GM19240 (cell line): ENCODE data around the gene KRTAP4-12.
"Not testable (repeated sequence)": the region's sequence is repeated elsewhere in the genome, so short reads cannot be mapped to it uniquely, and the experiment has no call there.

Experiments
- DNase-seq: peaks from one replicate; pipeline ENCODE4 v3.0.0; 2011; ENCODE audit warnings: low spot score; ENCODE audit not compliant: insufficient read length

KRTAP4-12 gene

DNA sequence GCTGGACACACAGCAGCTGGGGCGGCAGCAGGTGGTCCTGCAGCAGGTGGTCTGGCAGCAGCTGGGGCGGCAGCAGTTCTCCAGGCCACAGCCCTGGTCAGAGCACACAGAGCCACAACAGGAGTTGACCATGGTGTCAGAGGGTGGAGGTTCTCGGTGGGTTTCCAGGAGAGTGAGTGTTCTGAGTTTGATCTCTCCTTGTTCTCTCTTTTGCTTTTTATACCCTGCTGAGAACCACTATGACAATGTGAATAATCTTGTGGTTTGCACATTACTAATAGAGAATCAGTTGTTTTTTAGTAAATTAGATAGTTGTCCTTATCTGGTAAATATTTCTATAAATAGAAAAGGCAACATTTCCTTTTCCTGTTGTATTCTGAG is at the start of gene KRTAP4-12:
KRTAP4-12 (minus strand) TSS at position 192 of the 381 bp plus-strand sequence; CDS start at position 132, 60 bp downstream.
- not testable (repeated sequence) for DNase-seq

DNA sequence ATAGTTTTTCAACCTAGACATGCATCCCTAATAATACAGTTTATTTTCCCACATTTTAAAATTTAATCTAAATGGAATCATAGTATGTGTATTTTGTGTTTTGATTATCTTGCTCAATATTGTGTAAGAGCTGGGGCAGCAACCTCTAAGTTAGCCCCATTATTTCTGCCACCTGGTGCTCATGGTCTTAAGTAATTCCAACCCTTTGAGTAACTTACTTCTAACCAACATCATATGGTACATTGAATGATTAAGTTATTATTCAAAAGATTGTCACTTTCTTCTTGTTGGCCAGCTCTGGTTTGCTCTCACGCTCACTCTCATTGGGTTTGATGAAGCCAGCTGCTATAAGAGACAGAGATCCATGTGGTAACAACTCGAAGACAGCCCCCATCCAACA is 47.9 kb upstream of the KRTAP4-12 start:
- no peak for DNase-seq

DNA sequence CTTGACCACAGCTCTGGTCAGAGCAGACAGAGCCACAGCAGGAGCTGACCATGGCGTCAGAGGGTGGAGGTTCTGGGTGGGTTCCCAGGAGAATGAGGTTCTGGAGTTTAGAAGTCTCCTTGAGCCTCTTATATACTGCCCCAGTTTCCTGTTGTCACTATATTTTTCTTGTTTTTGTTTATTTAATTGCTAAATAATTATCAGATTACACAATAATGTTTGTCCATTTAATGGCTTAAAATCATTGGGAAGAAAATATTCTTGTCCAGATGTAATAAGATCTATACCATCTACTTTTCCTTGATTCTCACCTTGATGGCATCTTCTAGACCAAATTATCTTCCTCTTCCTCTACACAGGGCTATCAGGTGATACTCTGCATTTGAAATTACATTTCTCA is 44.1 kb upstream of the KRTAP4-12 start, which contains the start of gene KRTAP4-3:
KRTAP4-3 (minus strand) TSS at position 101 of the 400 bp plus-strand sequence; CDS start at position 52, 49 bp downstream.
- DNase-seq: no peak

DNA sequence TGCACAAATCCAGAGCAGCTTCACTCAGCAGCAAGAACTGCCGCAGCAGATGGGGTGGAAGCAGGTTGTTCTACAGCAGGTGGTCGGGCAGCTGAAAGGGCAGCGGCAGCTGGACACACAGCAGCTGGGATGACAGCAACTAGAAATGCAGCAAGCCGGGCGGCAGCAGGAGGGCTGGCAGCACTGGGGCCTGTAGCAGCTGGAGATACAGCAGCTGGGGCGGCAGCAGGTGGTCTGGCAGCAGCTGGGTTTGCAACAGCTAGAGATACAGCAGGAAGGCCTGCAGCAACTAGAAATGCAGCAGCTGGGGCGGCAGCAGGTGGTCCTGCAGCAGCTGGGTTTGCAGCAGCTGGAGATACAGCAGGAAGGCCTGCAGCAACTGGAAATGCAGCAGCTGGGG is 43.6 kb upstream of the KRTAP4-12 start:
- no peak for DNase-seq

DNA sequence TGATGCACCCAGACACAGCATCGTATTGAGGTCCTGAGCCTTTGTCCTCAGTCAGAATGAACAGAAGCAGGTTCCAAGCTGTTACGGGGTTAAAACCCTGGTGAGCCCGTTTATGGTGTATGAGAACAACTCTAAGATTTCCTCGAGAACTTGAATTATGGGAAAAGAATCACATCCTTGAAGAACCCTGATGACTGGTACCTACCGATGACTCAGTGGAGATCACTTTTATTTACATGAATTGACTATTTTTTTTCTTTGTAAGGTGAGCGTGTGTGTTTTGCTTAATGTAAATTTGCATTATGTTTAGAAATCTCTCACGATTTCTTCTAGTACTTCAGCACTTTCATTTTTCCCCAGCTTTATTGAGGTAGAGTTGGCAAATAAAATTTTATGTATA is 39.8 kb upstream of the KRTAP4-12 start:
- DNase-seq: no peak

DNA sequence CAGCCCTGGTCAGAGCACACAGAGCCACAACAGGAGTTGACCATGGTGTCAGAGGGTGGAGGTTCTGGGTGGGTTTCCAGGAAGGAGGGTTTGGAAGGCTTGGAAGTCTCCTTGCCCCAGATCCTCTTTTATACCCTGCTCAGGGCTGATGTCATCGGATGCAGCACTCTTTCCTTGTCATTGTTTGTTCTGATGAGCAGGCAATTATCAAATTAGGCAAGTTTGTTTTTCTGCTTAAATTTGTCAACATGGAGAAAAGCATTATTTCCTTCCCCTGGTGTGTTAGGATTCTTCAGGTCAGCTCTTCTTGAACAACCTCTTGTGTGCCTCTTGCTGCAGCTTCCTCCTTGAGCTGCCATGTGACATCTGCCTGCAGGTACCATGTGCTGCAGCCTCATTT is 36.7 kb upstream of the KRTAP4-12 start, which contains the start of gene KRTAP4-4:
KRTAP4-4 (minus strand) TSS at position 101 of the 400 bp plus-strand sequence; CDS start at position 44, 57 bp downstream.
- no peak for DNase-seq

DNA sequence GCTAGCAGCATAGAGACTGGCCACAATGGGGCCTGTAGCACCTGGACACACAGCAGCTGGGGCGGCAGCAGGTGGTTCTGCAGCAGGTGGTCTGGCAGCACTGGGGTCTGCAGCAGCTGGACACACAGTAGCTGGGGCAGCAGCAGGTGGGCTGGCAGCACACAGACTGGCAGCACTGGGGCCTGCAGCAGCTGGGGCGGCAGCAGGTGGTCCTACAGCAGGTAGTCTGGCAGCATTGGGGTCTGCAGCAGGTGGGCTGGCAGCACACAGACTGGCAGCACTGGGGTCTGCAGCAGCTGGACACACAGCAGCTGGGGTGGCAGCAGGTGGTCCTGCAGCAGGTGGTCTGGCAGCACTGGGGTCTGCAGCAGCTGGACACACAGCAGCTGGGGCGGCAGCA is 36.2 kb upstream of the KRTAP4-12 start:
- not testable (repeated sequence) for DNase-seq

GRCh38 chr17:41153856-41154255 is 29.9 kb upstream of the KRTAP4-12 start:
- DNase-seq: no peak

GRCh38 chr17:41151525-41151924 is 27.5 kb upstream of the KRTAP4-12 start:
- DNase-seq: no peak

GRCh38 chr17:41150026-41150425 is 26.0 kb upstream of the KRTAP4-12 start:
- no peak for DNase-seq

GRCh38 chr17:41149652-41149985 is 25.6 kb upstream of the KRTAP4-12 start, which contains the start of gene KRTAP4-5:
KRTAP4-5 (minus strand) TSS chr17:41149825; CDS start chr17:41149767, 58 bp downstream.
- DNase-seq: no peak

- DNase-seq: not testable (repeated sequence)
Measured at GRCh38 chr17:41148971-41149651, 25.1 kb upstream of the KRTAP4-12 start.

DNA sequence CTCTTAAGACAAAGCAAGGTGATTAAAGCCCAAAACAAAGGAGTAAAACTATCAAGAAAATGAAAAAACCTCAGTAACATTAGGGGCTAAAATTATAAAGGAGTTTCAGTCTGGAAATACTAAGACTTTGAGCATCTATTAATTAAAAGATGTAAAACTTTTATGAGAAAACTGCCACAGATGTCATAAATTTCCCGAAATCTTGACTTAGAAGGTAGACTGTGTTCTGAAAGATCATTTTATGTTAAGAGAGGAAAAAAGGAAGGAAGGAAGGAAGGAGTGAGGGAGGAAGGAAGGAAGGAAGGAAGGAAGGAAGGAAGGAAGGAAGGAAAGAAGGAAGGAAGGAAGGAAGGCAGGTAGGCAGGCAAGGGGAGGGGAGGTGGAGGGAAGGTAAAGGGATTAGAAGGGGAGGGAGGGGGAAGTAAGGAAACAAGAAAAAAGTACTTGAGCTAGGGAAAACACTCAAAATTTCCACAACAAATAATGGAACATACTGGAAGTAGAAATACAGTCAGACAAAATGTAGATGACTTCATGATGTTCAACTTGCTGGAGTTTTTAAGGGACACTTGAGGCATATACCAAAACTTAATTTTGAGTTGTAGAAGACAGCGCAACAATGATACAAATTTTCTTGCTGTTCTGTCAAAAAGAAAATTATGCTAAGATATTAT is 23.7 kb upstream of the KRTAP4-12 start:
- DNase-seq: no peak

DNA sequence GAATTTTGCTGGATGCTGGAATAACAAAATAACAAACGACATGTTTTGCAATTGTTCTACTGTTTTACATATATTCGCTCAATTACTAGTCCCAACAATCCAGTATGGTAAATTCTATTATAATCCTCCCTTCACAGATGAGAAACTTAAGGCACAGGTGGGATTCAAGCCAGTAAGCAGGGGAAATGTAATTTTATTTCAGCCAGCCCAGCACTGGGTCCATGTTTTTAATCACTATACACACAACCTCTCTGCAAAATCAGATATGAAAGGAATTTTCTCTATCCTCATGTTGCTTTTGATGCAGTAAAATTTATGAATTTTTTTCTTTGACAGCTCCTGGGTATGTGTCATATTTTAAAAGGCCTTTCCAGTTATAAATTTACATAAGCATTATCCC is 21.3 kb upstream of the KRTAP4-12 start:
- DNase-seq: no peak

GRCh38 chr17:41144846-41145245 is 20.9 kb upstream of the KRTAP4-12 start:
- DNase-seq: no peak

GRCh38 chr17:41141361-41141760 is 17.4 kb upstream of the KRTAP4-12 start:
- DNase-seq: no peak

- DNase-seq: no peak
Measured at GRCh38 chr17:41140360-41141131, 16.6 kb upstream of the KRTAP4-12 start, which contains the start of gene KRTAP4-6. KRTAP4-6 (minus strand) TSS chr17:41140544; CDS start chr17:41140487, 57 bp downstream.

DNA sequence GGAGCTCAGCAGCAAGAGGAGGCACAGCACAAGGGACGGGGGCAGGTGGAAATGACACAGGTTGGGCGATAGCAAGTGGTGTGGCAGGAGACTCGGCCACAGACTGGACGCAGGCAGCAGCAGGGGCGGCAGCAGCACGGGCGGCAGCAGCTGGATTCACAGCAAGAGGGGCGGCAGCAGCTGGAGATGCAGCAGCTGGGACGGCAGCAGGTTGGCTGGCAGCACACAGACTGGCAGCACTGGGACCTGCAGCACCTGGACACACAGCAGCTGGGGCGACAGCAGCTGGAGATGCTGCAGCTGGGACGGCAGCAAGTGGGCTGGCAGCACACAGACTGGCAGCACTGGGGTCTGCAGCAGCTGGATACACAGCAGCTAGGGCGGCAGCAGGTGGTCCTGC is 15.9 kb upstream of the KRTAP4-12 start:
- not testable (repeated sequence) for DNase-seq

DNA sequence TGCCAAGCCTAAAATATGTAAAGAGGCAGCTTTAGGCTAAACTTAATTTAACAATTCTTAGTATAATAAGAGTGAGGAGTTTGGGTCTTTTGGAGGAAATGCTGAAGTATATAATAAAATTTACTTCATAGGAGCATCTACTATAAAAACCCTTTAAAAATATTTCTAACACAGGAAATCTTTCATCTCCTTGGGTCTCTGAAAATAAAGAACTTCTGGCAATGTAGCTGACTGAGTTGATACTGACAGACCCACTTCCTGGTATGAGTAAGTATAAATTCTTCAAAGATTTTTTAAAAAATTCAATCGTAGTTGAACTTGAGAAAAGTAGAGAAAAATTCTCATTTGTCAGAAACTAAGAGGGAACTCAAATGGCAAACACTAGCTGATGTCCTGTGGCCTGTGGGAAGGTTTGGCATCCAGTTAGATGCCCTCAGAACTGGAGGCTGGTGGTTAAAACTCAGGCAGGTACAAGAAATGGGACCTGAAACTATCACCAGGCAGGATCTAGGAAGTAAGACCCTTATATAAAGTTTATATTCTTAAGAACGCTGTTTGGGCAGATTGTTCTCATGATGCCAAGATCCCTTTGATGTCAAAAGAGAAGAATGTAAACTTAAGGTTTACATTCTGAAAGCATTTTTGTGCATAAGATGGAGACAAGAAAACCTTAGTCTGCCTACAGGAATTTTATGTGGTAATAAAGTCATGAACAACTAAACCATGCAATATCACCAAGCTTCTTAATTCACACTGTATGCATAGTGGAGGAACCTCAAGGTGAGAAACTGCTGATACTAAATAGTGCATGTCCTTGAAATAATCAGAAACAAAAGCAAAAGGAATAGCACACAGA is 10.1 kb upstream of the KRTAP4-12 start:
- no peak for DNase-seq

- DNase-seq: no peak
Measured at GRCh38 chr17:41131979-41132378, 8.0 kb upstream of the KRTAP4-12 start.

GRCh38 chr17:41127371-41127770 is 3.4 kb upstream of the KRTAP4-12 start:
- DNase-seq: no peak
